ENCODE measurements around the gene TIAL1.

DNA sequence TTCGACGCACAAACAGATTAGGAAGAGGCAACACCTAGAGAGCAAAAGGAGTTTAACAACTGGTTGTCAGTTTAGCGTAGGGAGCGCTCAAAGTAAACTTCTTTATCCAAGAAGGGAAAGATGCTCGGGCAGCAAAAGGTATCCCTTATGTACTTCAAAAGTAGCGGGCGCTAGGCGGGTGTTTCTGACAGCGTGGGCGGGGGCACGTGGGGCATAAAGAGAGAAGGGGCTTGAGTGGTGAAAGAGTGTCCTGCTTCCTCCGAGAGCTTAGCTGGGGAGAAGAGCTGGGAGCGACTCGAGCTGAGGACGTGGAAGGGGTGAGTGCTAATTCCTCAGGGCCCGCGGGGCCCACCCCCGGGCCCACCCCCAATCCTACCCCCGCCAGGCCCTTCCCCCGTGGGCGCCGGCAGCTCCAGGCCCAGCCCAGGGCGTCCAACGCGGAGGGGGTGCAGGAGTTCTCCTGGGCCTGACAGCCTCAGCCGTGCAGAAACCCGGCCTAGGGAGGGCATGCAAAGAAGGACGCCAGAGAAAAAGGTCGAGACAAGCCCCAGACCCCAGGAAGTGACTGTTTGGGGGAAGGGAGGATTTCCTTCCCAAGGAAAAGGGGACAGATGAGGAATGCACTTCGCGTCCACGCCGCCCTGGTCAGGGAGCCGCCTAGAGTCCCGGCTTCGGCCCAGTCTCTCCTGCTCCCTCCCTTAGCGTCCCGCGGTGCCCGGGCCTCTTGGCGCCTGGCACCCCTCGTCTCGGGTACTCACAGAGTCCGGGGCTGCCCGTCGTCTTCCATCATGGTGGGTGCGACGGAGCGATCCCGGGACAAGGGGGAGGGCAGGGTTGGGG, 868 bp downstream of the TIAL1 start:
- TF ChIP-seq, protein P1, sequence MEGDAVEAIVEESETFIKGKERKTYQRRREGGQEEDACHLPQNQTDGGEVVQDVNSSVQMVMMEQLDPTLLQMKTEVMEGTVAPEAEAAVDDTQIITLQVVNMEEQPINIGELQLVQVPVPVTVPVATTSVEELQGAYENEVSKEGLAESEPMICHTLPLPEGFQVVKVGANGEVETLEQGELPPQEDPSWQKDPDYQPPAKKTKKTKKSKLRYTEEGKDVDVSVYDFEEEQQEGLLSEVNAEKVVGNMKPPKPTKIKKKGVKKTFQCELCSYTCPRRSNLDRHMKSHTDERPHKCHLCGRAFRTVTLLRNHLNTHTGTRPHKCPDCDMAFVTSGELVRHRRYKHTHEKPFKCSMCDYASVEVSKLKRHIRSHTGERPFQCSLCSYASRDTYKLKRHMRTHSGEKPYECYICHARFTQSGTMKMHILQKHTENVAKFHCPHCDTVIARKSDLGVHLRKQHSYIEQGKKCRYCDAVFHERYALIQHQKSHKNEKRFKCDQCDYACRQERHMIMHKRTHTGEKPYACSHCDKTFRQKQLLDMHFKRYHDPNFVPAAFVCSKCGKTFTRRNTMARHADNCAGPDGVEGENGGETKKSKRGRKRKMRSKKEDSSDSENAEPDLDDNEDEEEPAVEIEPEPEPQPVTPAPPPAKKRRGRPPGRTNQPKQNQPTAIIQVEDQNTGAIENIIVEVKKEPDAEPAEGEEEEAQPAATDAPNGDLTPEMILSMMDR (IDR thresholded peaks at IDR 0.05), result no peak
- no peak for TF ChIP-seq POLR2A (IDR thresholded peaks at IDR 0.05)
